IPS DF 6.9 (cell line): Measurements from ENCODE around the gene ITSN1.

Experiments
- DNase-seq: peaks from one replicate; pipeline ENCODE4 v3.0.0-alpha.2; 2013; ENCODE audit warnings: low read depth, low spot score
- H3K27ac ChIP-seq: one replicate; pipeline ENCODE4 v1.5.1; 2013; ENCODE audit warnings: low read length, control low read depth
- H3K27me3 ChIP-seq: 2 replicates; pipeline ENCODE4 v1.6.1; 2013; ENCODE audit warnings: mild to moderate bottlenecking, low read length; ENCODE audit not compliant: control insufficient read depth, insufficient read depth
- H3K36me3 ChIP-seq: 2 replicates; pipeline ENCODE4 v1.6.1; 2013; ENCODE audit warnings: low read length; ENCODE audit not compliant: control insufficient read depth, insufficient read depth
- H3K4me1 ChIP-seq: 2 replicates; pipeline ENCODE4 v1.6.1; 2013; ENCODE audit warnings: low read length; ENCODE audit not compliant: control insufficient read depth, insufficient read depth
- H3K4me3 ChIP-seq: 2 replicates; pipeline ENCODE4 v1.5.1; 2013; ENCODE audit warnings: mild to moderate bottlenecking, low read length
- H3K9me3 ChIP-seq: 2 replicates; pipeline ENCODE4 v1.6.1; 2013; ENCODE audit warnings: low read length, inconsistent platforms; ENCODE audit not compliant: control insufficient read depth, insufficient read depth
- WGBS: extraction: QIAGEN DNeasy Blood & Tissue Kit; methylation state at CpG from one replicate; pipeline ENCODE4 v1.1.7; 2013; ENCODE audit warnings: mixed read lengths, missing lambda C conversion rate; ENCODE audit not compliant: insufficient read length, insufficient coverage; 5-methylcytosine and 5-hydroxymethylcytosine counted together

The ITSN1 gene

DNA sequence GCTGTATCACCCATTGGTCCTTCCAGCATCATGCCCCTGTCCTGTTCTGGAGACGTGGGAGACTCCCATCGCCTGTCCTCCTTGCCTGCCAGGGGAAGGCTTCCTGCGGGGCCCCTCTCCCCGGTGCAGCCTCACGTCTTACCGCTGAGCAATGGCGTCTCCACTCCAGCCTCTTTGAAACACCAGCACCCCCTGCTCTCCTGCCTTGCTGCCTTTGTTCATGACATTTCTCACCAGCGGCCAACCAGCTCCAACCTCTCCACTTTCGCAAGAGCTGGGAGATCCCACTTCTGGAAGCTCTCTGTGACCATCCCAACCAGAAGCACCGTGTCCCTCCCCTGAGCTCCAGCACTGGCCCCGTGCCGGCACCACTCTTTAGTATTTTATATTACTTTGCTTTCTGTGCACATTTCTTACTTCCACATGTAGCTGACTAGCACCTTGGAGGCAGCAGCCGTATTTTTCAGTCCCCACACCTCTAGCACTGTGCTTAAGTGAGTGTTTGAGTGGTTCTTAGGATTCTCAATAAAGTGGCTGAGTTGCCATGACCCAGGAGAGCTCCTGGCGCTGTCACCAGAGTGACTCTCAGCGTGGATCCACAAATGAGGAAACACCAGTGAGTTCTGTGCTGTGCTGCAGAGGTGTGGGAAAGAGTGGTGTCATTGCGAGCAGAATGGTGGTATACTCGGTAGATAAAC, 189.8 kb downstream of the ITSN1 start:
- peaks cover 11% of the 10 kb centered on the region; the same call in 1 of the 2 replicates for H3K36me3 ChIP-seq
- H3K4me3 ChIP-seq = no peak overlapping the region
- no peaks in the 10 kb centered on the region for H3K9me3 ChIP-seq
- WGBS = no CpG with 5 or more reads among the region's 17 CpGs
- no peak for DNase-seq
- H3K4me1 ChIP-seq = no peaks in the 10 kb centered on the region
- no peaks in the 10 kb centered on the region for H3K27me3 ChIP-seq
- H3K27ac ChIP-seq = no peak overlapping the region

DNA sequence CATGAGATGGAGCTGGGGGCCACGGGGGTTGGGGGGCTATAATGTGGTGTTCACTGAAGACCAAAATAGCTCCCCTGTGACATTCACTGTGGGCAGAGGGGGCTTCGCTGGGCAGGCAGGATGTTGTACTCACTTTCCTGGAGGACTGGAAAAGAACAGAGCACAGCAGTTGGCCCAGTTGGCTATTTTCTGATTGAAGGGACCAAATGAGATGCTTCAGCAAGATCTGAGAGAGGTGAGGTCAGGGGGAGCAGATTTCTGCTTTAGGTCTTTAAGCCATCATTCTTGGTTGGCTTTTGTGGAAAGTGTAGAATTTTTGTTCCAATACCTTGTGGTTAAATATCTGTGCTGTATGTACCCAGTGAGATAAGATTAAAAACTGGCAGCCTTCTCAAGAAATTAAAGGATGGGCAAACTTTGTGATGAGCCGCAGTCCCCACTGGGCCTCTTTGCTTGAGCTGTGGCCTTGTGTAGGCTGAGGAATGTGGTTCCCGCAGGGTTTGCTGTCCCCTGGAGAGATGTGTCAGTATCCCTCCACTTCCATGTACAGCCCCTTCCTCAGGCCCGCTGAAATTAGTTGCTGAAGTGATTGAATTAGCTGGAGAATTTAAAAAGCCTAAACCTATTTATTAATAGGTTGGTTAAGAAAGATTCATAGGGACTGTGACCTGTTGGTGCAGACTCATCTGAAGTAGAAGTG, 192.7 kb downstream of the ITSN1 start:
- no peaks in the 10 kb centered on the region for H3K9me3 ChIP-seq
- no peak overlapping the region for H3K4me3 ChIP-seq
- peaks cover 5% of the 10 kb centered on the region; the same call in 1 of the 2 replicates for H3K36me3 ChIP-seq
- H3K27ac ChIP-seq = no peak overlapping the region
- H3K27me3 ChIP-seq = no peaks in the 10 kb centered on the region
- no CpG with 5 or more reads among the region's 5 CpGs for WGBS
- no peaks in the 10 kb centered on the region for H3K4me1 ChIP-seq
- DNase-seq = no peak

DNA sequence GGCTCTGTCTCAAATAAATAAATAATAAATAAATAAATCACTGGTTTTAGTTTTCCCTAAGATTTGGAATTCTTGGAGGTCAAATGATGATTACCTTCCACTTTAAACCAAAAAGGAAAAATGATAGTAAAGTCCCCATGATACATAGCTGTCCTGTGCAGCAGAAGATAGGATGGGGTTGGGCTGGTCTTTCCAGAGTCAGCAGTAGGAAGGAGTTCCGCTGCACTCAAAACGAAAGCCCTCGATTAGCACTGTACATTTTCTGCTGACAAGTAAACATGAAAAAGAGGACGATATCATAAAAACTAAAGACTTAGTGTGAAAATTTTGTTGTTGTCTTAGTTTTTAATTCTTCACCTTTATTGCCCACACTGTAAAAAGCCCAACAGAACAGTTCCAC, 193.6 kb downstream of the ITSN1 start:
- H3K4me3 ChIP-seq = no peak overlapping the region
- H3K27me3 ChIP-seq = no peaks in the 10 kb centered on the region
- H3K36me3 ChIP-seq = no peaks in the 10 kb centered on the region
- H3K4me1 ChIP-seq = no peaks in the 10 kb centered on the region
- no peak overlapping the region for H3K27ac ChIP-seq
- no peaks in the 10 kb centered on the region for H3K9me3 ChIP-seq
- WGBS = no CpG with 5 or more reads among the region's 4 CpGs
- DNase-seq = no peak

DNA sequence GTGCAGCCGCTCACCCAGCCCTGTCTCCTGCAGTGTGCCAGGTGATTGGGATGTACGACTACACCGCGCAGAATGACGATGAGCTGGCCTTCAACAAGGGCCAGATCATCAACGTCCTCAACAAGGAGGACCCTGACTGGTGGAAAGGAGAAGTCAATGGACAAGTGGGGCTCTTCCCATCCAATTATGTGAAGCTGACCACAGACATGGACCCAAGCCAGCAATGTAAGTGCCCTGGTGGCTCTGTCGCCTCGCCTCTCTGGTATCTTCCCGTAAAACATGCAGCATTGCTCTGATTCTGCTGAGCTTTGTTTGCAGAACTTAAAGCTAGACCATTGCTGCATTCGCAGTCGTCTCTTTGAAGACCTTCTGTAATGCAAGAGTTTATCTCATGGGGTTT, 194.1 kb downstream of the ITSN1 start:
- no peak overlapping the region for H3K27ac ChIP-seq
- H3K4me1 ChIP-seq = no peaks in the 10 kb centered on the region
- H3K27me3 ChIP-seq = no peaks in the 10 kb centered on the region
- WGBS = no CpG with 5 or more reads among the region's 11 CpGs
- no peaks in the 10 kb centered on the region for H3K9me3 ChIP-seq
- H3K4me3 ChIP-seq = no peak overlapping the region
- no peak for DNase-seq
- no peaks in the 10 kb centered on the region for H3K36me3 ChIP-seq

DNA sequence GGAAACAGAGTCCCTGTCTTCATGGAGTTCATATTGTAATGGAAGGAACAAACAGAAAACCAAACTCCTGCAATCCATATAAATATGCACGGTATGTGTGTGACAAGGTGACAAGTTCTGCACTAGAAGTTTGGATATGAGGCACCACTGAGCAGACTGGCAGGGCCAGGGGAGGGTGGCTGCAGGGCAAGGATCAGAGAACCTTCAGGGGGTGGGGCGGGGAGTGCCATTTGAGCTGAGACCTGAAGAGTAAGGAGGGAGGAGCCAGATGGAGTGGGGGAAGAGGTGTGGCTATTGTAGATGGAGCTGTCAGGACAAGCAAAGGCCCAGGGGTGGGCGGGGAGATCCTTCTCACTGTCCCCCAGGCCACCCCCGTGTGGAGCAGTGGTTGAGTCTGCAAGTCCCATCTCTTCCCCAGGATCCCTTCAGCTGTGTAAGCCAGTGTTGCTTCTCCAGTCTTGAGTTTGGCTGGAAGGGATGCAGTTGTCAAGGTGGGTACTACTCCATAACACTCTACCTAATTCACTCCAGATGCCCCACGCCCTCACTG, 196.9 kb downstream of the ITSN1 start:
- Histone ChIP-seq H3K27ac (no peak overlapping the region), H3K9me3 (no peaks in the 10 kb centered on the region), H3K27me3 (no peaks in the 10 kb centered on the region), H3K36me3 (no peaks in the 10 kb centered on the region), H3K4me1 (no peaks in the 10 kb centered on the region), H3K4me3 (no peak overlapping the region)
- no peak for DNase-seq
- no CpG with 5 or more reads among the region's 5 CpGs for WGBS

DNA sequence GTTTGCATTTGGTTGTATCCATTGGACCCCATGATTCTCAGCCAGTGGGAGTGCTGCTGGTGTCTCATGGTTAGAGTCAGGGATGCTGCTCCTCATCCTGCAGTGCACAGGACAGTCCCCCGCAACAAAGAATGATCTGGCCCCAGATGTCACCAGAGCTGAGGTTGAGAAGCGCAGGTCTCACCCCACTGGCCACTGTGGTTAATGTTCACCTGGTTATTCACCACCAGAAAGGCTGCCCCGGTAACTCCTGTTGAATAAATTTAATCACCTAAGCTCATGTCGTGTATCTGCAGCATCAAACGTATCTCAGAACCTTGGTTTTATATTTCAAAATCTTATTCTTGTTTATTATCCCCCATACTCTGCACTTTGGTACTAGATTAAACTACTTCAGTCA, 197.5 kb downstream of the ITSN1 start:
- no CpG with 5 or more reads among the region's 5 CpGs for WGBS
- Histone ChIP-seq H3K27me3 (no peaks in the 10 kb centered on the region), H3K9me3 (no peaks in the 10 kb centered on the region), H3K36me3 (no peaks in the 10 kb centered on the region), H3K4me1 (no peaks in the 10 kb centered on the region), H3K27ac (no peak overlapping the region), H3K4me3 (no peak overlapping the region)
- no peak for DNase-seq

DNA sequence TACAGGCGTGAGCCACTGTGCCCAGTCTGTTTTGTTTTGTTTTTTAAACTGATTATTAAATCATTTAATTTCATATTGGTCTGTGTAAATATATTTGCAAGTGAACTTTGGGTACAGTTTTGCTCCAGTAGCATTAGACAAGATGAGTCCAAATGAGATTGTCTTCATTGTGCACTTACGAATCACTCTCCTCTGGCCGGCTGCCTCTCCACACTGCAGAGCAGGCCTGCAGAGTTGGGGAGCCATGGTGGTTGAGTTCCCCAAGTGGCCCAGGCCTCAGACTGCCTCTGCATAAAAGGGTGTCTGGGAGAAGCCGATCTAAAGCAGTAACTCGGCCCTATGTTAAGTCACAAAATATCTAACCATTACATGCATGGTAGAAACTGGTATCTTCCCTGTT, 198.5 kb downstream of the ITSN1 start:
- Histone ChIP-seq H3K27me3 (no peaks in the 10 kb centered on the region), H3K36me3 (no peaks in the 10 kb centered on the region), H3K4me3 (no peak overlapping the region), H3K27ac (no peak overlapping the region), H3K9me3 (no peaks in the 10 kb centered on the region), H3K4me1 (no peaks in the 10 kb centered on the region)
- no peak for DNase-seq
- no CpG with 5 or more reads among the region's 5 CpGs for WGBS

DNA sequence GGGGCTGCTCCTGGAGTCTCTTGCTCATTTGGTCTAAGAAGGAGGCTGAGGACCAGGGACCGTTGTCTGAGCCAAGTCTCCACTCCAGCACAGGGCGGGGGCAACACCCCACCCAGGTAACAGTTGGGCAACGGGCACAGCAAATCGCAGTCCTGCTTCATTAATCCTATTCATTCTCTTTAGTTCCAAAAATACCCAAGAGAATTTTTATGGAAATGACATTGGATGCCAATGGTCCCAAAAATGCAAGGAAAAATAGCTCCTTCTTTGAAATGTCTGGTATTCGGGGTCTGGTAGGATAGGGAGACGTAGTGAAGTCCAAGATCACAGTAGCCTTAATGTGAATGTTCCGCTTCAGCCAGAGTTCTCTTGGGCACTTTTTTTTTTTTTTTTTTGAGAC, 199.3 kb downstream of the ITSN1 start:
- H3K27me3 ChIP-seq = no peaks in the 10 kb centered on the region
- H3K36me3 ChIP-seq = no peaks in the 10 kb centered on the region
- DNase-seq = no peak
- H3K4me3 ChIP-seq = no peak overlapping the region
- H3K4me1 ChIP-seq = no peaks in the 10 kb centered on the region
- H3K27ac ChIP-seq = no peak overlapping the region
- H3K9me3 ChIP-seq = no peaks in the 10 kb centered on the region
- no CpG with 5 or more reads among the region's 7 CpGs for WGBS

DNA sequence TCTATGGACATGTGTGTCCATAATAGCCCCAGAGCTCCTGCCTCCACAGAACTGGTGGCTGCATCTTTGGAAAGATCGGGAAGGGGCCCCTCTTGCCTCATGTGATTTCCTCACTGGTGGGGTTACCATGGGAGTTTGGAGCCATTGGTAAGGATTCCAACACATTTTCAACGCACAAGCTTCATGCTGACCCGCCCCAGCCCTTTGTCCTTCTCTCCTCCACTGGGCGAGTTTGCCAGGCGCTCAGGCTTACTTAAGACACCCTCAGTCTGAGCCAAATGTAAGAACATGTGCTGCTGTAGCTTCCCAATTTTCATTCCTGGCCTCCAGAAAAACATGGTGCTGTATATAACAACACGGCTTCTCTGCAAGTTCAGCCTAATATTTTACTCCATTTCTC, 200.9 kb downstream of the ITSN1 start:
- no peaks in the 10 kb centered on the region for H3K27me3 ChIP-seq
- H3K9me3 ChIP-seq = no peaks in the 10 kb centered on the region
- no peaks in the 10 kb centered on the region for H3K4me1 ChIP-seq
- no peak overlapping the region for H3K27ac ChIP-seq
- no peak overlapping the region for H3K4me3 ChIP-seq
- DNase-seq = no peak
- WGBS = no CpG with 5 or more reads among the region's 6 CpGs
- no peaks in the 10 kb centered on the region for H3K36me3 ChIP-seq

DNA sequence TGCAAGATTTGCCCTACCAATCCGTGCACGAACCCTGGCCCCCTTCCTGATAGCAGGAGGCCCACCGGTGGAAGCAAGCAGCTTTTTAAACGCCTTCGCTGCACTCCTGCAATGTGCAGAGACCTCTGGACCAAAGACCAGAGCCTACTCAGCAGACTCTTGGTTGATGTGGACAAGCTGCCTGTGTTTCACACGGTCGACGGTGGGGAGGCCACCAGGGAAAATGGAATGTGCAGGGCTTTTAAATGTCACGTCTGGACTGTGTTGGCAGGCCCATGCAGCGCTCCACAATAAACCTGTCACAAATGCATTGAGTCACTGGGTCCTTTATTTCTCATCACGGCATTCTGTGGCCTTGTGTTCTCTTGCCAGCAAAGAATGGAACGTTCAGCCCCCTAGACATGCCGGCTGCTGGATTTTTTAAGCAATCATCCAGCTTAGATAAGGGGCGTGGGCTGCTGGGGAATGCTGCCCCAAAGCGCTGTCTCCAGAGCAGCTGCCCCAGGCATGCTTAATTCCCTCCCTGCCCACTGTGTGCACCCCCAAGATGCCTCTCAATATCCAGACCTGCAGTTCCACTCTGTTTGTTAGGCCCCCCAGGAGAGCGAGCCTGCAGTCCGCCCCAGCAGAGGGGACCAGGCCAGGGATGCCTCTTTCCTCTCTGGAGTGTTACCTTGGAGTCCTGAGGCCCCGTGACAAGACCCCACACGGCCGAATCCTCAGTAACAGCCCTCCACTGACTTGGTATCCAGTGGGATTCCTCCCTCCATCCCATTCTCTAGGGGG, 202.0 kb downstream of the ITSN1 start:
- no peak overlapping the region for H3K4me3 ChIP-seq
- no peaks in the 10 kb centered on the region for H3K9me3 ChIP-seq
- no CpG with 5 or more reads among the region's 20 CpGs for WGBS
- no peaks in the 10 kb centered on the region for H3K4me1 ChIP-seq
- no peak overlapping the region for H3K27ac ChIP-seq
- no peaks in the 10 kb centered on the region for H3K36me3 ChIP-seq
- H3K27me3 ChIP-seq = no peaks in the 10 kb centered on the region
- DNase-seq = no peak
